HG03520 (cell line): ENCODE results near the gene PTGER3.

ENCODE experiments used
- ATAC-seq: cut with Tn5 transposase; IDR thresholded peaks from one replicate; pipeline ENCODE4 v1.9.1; 2021; ENCODE audit warnings: mild to moderate bottlenecking, moderate library complexity; ENCODE audit not compliant: unreplicated experiment

The PTGER3 gene

GRCh38 chr1:71053146-71053545 lies 5.5 kb upstream of the PTGER3 start:
- no peak for ATAC-seq

GRCh38 chr1:71049951-71050598 lies 2.5 kb upstream of the PTGER3 start:
- ATAC-seq: peak; percentile 74

GRCh38 chr1:71046891-71047634 lies 553 bp downstream of the PTGER3 start:
- no peak for ATAC-seq

DNA sequence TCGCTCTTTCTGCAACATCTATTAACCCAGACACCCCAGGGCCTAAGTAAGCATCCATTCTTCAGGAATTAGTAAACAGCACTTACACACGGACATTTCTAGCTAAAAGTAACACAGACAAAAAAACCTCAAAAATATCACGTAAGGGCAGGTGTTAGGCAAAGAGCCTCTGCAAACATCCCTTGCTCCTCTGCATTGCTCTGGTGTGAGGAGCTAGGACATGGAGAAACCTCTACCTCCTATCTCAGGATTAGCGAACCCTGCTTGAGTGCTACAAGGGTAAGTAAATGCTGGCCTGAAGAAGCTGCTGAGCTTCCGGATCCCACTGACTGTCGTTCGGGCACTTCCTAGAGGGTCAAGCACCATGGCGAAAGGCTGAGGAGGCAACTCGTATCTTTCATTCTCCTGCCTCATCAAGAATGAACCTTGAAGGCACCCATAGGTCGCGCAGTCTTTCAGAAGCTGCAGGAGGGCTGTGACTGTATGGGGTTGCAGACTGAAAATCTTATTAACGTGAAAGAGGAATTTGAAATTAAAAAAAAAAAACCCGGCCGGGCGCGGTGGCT lies 2.1 kb downstream of the PTGER3 start:
- ATAC-seq: no peak

DNA sequence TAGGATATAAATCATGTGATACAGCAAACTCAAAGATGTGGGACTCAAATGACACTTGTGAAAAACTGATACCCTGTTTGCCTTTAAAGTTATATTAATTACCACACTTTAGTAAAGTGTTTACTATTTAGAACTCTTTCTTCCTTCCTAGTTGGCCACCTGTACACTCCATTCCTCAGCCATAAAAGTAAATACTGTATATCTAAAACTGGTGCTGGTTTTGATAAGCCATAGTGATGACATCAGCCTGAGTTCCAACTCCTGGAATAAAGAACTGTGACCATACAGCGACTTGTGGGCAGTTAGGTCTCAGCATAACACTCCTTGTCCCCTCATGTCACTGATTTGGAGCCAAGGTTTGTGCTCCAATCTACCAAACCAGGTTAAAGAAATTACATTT lies 2.8 kb downstream of the PTGER3 start:
- no peak for ATAC-seq

- ATAC-seq: no peak
Measured at GRCh38 chr1:71043065-71043464, 4.6 kb downstream of the PTGER3 start.

DNA sequence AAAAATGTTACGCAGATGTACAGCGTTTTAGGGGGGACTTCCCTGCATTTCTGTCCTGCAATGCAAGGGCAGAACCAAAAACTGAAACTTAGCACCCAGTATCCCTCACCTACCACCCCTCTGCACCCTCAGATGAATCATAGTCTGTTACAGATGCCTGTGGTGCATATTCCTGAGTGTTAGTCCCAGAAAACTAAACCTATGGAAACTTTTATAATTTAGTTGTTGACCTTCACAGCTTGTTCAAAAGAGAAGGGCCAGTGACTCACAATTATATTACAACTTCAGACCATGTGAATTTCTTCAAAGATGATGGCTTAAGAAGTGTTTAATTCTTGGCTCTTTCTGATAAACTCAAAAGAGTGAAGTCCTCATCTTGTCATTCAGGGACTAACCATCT lies 5.8 kb downstream of the PTGER3 start:
- ATAC-seq: no peak

- ATAC-seq: no peak
Measured at GRCh38 chr1:71039661-71040262, 7.9 kb downstream of the PTGER3 start.

DNA sequence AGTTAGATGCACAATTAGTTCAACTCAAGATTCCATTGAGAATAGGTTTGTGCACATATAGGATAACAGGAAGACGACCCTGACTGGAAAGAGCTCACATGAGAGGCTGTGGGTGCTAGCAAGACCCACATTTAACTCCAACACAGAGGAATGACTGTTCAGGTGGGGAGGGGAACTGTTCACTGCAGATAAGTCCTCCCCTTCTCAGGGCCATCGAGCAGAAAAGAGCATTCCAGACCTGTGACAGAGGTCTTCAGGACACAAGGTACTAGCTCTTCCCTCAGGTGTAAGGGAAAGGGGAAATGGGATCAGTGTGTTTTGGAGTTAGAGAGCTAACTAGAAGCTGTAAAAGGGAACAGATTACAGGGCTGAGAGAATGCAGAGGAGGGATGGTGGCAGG lies 8.7 kb downstream of the PTGER3 start:
- ATAC-seq: no peak

GRCh38 chr1:71037829-71038620 lies 9.6 kb downstream of the PTGER3 start:
- ATAC-seq: no peak

- no peak for ATAC-seq
Measured at GRCh38 chr1:71037066-71037465, 10.6 kb downstream of the PTGER3 start.

- no peak for ATAC-seq
Measured at GRCh38 chr1:71033136-71033535, 14.5 kb downstream of the PTGER3 start.

- no peak for ATAC-seq
Measured at GRCh38 chr1:71031426-71031825, 16.2 kb downstream of the PTGER3 start.

GRCh38 chr1:71030026-71030425 lies 17.6 kb downstream of the PTGER3 start:
- ATAC-seq: no peak

GRCh38 chr1:71028981-71029380 lies 18.6 kb downstream of the PTGER3 start:
- ATAC-seq: no peak

- no peak for ATAC-seq
Measured at GRCh38 chr1:71027991-71028390, 19.6 kb downstream of the PTGER3 start.

DNA sequence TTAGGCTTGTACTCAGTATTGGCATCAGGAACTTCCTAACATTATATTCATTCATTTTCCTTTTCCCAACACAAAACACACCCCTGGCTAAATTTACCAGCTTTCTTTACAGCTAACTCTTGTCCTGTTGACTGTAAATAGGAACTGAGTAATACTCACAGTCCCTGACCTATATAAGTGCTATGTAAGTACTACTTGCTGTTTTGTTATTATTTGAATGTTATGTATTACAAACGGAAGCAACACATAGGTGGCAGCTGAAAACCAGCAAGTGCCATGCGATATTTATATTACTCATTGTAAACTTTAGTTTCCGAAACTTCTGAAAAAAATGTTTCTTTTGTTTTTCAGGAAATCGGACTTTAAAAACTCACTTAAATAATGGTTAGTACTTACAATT lies 21.5 kb downstream of the PTGER3 start:
- ATAC-seq: no peak

- ATAC-seq: no peak
Measured at GRCh38 chr1:71023515-71023914, 24.1 kb downstream of the PTGER3 start.

GRCh38 chr1:71019233-71019969 lies 28.2 kb downstream of the PTGER3 start:
- ATAC-seq: no peak

DNA sequence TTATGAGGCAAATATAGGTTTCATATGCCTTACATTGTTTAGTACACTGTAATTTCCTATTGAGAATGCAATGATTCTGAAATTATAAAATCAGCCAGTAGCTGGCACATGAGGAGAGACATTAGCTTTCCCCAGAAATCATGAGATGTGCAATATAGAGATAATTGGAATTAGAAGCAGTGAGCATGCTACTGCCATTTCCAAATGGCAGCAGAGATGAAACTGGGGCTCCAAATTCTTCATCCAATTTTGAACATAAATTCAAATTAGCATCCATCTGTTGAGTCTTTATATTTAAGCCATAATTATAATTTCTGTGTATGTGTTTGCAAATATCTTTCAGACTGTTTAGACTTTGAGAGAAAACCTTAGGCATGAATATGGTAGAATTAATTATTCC lies 28.8 kb downstream of the PTGER3 start:
- no peak for ATAC-seq
